Calu3 (cell line): ENCODE results near the gene UFC1. TPM values are rescaled to one million over a fixed set of nuclear protein-coding genes. Genes with fewer than 3 reads are reported as not detected.

Experiments
- BruUV-seq: library from RNA; stranded (reverse); fragments of 400-500 nt; replicated peaks from 2 replicates; lab custom pipeline; 2021; lab: Mats Ljungman, UMichigan
- CTCF ChIA-PET: fragments of 300-600 bp; sonication (Branson Sonifier 250); formaldehyde crosslinking; loops from one replicate; lab custom pipeline; 2022; ENCODE audit warnings: antibody characterized with exemption; lab: Charles Lee
- DNase-seq: peaks from one replicate; pipeline ENCODE4 v3.0.0; 2022
- H3K27ac Mint-ChIP-seq: one replicate; pipeline ENCODE4 v1.8.0; 2022; ENCODE audit warnings: mixed read lengths; ENCODE audit not compliant: unreplicated experiment
- H3K27me3 Mint-ChIP-seq: one replicate; pipeline ENCODE4 v1.8.0; 2022; ENCODE audit warnings: mixed read lengths; ENCODE audit not compliant: unreplicated experiment
- H3K36me3 Mint-ChIP-seq: one replicate; pipeline ENCODE4 v1.8.0; 2022; ENCODE audit warnings: mild to moderate bottlenecking, moderate library complexity, mixed read lengths; ENCODE audit not compliant: insufficient read depth, unreplicated experiment
- H3K4me1 Mint-ChIP-seq: one replicate; pipeline ENCODE4 v1.8.0; 2022; ENCODE audit warnings: mild to moderate bottlenecking, low read depth, mixed read lengths; ENCODE audit not compliant: unreplicated experiment
- H3K4me3 Mint-ChIP-seq: one replicate; pipeline ENCODE4 v1.8.0; 2022; ENCODE audit warnings: mild to moderate bottlenecking, low read depth, moderate library complexity, mixed read lengths; ENCODE audit not compliant: unreplicated experiment
- H3K9me3 Mint-ChIP-seq: one replicate; pipeline ENCODE4 v1.8.0; 2022; ENCODE audit warnings: low read depth, mixed read lengths; ENCODE audit not compliant: unreplicated experiment
- intact Hi-C: fragments of 100-400 bp; cut with micrococcal nuclease; formaldehyde crosslinking; loops from one replicate; pipeline ENCODE4 v1.10.0; 2022; ENCODE audit not compliant: unreplicated experiment
- total RNA-seq: library from RNA; stranded (reverse); gene quantifications from 2 replicates; pipeline ENCODE4 v1.2.3, GENCODE V29; 2022
- TF ChIP-seq, protein P1 (sequence below): fragments of 200-600 bp; IDR thresholded peaks from one replicate; pipeline ENCODE4 v1.8.0; 2022; ENCODE audit warnings: antibody characterized with exemption; ENCODE audit not compliant: unreplicated experiment

The UFC1 gene
- total RNA-seq, 1 experiment from 2014 or later: 85.8 TPM

DNA sequence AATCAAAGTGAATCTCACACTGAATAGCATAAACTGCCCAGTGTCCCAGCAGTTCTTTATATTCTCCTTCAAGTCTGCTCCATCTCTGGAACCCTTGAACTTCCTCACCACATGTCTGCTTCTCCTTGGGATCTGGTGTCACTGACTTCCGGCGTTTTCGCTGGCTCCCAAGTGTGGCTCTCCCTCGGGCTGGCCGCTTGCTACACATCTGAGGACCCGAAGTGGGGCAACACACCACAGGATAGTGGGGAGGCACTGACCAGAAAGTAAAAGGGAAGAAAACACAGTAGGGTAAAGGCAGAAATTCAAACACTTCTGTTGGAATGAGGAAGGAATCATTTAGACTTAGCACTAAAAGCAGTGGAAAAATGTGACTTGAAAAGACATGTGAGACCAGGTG, 30.8 kb upstream of the UFC1 start:
- DNase-seq: no peak
- CTCF ChIA-PET: no interaction called here
- intact Hi-C loops: no loop called here
- TF ChIP-seq, protein P1, sequence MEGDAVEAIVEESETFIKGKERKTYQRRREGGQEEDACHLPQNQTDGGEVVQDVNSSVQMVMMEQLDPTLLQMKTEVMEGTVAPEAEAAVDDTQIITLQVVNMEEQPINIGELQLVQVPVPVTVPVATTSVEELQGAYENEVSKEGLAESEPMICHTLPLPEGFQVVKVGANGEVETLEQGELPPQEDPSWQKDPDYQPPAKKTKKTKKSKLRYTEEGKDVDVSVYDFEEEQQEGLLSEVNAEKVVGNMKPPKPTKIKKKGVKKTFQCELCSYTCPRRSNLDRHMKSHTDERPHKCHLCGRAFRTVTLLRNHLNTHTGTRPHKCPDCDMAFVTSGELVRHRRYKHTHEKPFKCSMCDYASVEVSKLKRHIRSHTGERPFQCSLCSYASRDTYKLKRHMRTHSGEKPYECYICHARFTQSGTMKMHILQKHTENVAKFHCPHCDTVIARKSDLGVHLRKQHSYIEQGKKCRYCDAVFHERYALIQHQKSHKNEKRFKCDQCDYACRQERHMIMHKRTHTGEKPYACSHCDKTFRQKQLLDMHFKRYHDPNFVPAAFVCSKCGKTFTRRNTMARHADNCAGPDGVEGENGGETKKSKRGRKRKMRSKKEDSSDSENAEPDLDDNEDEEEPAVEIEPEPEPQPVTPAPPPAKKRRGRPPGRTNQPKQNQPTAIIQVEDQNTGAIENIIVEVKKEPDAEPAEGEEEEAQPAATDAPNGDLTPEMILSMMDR: no peak
- H3K9me3 Mint-ChIP-seq: no peaks in the 10 kb centered on the region
- BruUV-seq: no TSS peak
- no peaks in the 10 kb centered on the region for H3K27me3 Mint-ChIP-seq
- H3K27ac Mint-ChIP-seq: no peak overlapping the region
- H3K4me3 Mint-ChIP-seq: no peak overlapping the region
- H3K36me3 Mint-ChIP-seq: peaks cover 84% of the 10 kb centered on the region
- H3K4me1 Mint-ChIP-seq: peaks cover 16% of the 10 kb centered on the region

DNA sequence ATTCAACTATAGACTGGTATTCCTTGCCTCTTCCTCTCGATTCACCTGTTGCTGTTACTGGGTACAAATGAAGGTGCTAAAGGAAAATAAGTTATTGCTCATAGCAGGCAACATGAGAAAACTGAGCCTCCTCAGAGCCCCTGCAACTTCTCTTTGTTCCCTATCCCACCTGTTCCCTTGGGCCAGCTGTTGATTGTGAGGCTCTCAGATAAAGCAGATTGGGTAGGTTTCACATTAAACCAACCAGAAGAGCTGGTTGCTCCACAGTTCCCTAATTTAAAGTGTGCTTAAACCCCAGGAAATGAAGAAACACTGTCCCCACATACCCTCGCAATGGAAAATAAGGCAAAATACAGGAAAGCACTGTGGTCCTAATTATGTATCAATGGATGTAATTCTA, 26.1 kb upstream of the UFC1 start:
- H3K36me3 Mint-ChIP-seq: peaks cover 57% of the 10 kb centered on the region
- intact Hi-C loops: no loop called here
- H3K27me3 Mint-ChIP-seq: no peaks in the 10 kb centered on the region
- no peak for DNase-seq
- H3K4me1 Mint-ChIP-seq: peaks cover 16% of the 10 kb centered on the region
- no peak overlapping the region for H3K27ac Mint-ChIP-seq
- TF ChIP-seq, protein P1: no peak
- no peak overlapping the region for H3K4me3 Mint-ChIP-seq
- H3K9me3 Mint-ChIP-seq: no peaks in the 10 kb centered on the region
- CTCF ChIA-PET: interaction anchor here (0.6 to 1.3 kb wide), 2 partner anchors 10 to 151 kb away, joined by 3 to 6 read pairs; partner anchors contain the start of genes NIT1 and PFDN2
- no TSS peak for BruUV-seq

DNA sequence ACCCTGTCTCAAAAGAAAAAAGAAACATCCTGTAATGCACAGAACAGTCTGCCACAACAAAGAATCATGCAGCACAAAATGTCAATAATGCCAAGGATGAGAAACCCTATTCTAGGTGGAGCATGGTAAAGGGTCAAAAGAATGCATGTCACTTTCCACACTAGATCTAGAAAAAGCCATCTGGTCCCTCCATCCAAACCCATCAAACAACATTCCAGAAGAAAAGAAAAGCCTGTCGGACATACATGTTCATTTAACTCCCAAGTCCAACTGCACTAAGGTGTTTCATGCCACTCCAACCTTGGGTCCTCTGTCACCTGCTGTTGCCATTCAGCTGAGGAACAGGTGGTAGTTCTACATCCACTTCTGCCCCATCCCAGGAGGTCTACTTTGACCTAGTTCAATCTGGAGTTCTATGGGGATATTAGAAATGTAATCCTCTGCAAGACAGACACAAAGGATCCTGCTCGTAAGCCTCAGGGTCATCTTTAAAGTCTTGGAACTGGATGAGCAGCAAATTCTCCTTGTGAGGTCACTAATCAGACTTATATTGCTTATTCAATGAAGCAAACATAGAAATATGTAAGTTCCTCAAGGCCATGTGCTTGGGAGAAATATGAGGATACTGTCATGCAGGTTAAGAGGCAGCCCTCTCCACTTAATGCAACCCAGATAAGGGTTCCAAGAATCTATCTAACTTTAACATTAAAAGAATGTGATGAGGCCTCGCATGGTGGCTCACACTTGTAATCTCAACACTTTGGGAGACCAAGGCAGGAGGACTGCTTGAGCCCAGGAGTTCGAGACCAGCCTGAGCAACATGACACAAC, 25.0 kb upstream of the UFC1 start:
- Mint-ChIP-seq H3K4me1 (peaks cover 16% of the 10 kb centered on the region), H3K27me3 (no peaks in the 10 kb centered on the region), H3K36me3 (peaks cover 46% of the 10 kb centered on the region), H3K27ac (no peak overlapping the region), H3K4me3 (no peak overlapping the region), H3K9me3 (no peaks in the 10 kb centered on the region)
- no peak for DNase-seq
- TF ChIP-seq, protein P1: no peak
- intact Hi-C loops: no loop called here
- no TSS peak for BruUV-seq
- CTCF ChIA-PET: interaction anchor here (0.6 to 1.3 kb wide), 2 partner anchors 11 to 152 kb away, joined by 3 to 6 read pairs; partner anchors contain the start of genes NIT1 and PFDN2

DNA sequence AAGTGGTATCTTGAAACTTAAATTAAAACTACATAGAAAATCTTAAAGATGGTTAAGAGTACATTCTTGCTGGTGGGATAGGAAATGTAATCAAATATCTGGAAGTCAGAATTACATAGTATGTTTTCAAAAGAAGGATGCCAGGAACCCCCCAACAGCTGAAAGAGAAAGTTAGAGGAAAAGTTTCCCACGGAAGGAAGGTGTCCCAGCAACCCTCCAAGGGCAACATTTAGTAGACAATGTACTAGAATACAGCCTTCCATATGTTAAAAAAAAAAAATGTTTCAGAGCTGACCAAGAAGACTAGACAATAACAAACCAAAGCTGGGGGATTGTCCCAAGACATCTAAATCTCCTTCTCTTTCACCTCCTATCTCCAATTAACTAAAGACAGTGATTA, 23.5 kb upstream of the UFC1 start:
- BruUV-seq: no TSS peak
- TF ChIP-seq, protein P1: no peak
- no peaks in the 10 kb centered on the region for H3K27me3 Mint-ChIP-seq
- CTCF ChIA-PET: no interaction called here
- no peaks in the 10 kb centered on the region for H3K9me3 Mint-ChIP-seq
- peaks cover 16% of the 10 kb centered on the region for H3K4me1 Mint-ChIP-seq
- H3K4me3 Mint-ChIP-seq: no peak overlapping the region
- no peak overlapping the region for H3K27ac Mint-ChIP-seq
- peaks cover 35% of the 10 kb centered on the region for H3K36me3 Mint-ChIP-seq
- intact Hi-C loops: loop anchor here (10.0 kb wide), 1 partner anchor 405 kb away; no protein-coding TSS in a partner anchor
- DNase-seq: no peak
